RPMI7951 (cell line): Measurements from ENCODE around the gene LDLRAD3. TPM values are rescaled to one million over a fixed set of nuclear protein-coding genes. Genes with fewer than 3 reads are reported as not detected.

ENCODE experiments used
- DNase-seq: peaks from one replicate; pipeline ENCODE4 v3.0.0-alpha.2; 2012; ENCODE audit warnings: low read depth
- total RNA-seq: library from RNA; depleted of rRNA; stranded (reverse); fragments of >200 nt; shearing (Covaris generic); gene quantifications from 2 replicates; pipeline ENCODE4 v1.2.3, GENCODE V29; 2014

Gene LDLRAD3
- total RNA-seq, 1 experiment from 2014 or later: 3.8 TPM

- DNase-seq: no peak
Measured at GRCh38 chr11:36015799-36016198, 71.9 kb downstream of the LDLRAD3 start.

GRCh38 chr11:36016263-36016662 is 72.4 kb downstream of the LDLRAD3 start:
- DNase-seq: no peak

DNA sequence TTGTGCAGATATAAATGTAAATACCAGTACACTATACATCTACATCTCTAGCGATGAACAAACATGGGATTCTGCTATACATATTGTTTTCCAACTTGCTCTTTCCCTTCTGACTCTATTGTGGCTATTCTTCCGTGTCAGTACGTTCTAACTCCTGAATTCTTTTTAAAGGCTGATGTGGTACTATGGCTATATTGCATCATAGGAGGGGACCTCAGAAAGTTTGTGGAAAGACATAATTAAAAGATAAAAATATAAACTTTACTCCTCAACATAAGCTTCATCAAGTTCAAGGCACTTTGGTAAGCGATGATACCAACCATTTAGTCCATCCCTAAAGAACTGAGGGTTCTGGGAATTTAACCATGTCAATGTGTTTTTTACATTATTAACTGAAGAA is 72.8 kb downstream of the LDLRAD3 start:
- DNase-seq: no peak

DNA sequence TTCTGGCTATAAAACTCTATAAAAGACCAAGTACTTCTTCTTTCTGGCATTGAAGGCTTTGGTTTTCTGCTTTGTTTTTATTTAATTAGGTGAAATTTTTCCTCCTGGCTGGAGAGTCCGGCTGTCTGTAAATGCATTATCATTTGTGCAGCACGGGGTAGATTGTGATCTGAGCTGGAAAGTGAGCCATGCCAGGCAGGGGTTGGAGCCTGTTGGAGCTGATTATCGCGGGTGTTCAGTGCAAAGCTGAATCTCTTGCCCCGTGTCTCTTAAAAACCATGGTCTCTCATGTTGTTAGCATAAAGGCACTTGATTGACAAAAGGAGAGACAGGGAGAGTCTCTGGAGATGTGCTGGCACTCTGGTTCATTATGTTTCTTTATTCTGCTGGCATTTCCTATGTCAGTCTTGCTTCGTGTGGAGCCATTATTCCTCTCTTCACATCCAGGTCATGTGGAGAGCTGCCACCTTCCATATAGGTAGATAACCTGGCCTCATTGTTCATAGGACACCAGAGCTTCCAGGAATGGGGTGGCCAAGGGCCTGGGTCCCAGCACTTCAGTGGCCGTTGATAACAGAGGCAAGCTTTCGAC is 75.2 kb downstream of the LDLRAD3 start:
- no peak for DNase-seq

- DNase-seq: peak; percentile 32
Measured at GRCh38 chr11:36019722-36020121, 75.9 kb downstream of the LDLRAD3 start.

- DNase-seq: no peak
Measured at GRCh38 chr11:36022882-36023281, 79.0 kb downstream of the LDLRAD3 start.

- DNase-seq: no peak
Measured at GRCh38 chr11:36023922-36024321, 80.1 kb downstream of the LDLRAD3 start.

DNA sequence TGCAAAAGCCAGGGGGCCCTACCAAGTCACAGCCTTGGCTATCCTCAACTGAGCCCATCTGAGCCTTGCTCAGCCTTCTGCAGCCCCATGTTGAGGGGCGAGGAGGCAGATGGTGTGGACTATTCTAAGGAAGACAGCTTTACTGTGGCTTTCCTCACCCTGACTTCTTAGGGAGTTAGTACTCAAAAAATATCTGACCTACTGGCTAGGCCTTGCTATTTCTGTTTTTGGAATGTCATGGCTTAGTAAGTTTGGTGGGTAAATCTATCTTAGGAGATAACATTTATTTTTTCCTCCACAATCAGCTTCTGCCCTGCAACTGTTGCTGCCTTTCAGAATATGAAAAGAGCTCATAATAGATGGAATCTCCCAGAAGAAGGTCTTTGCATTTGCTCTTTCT is 80.9 kb downstream of the LDLRAD3 start:
- no peak for DNase-seq

- no peak for DNase-seq
Measured at GRCh38 chr11:36026315-36026968, 82.6 kb downstream of the LDLRAD3 start.

- DNase-seq: no peak
Measured at GRCh38 chr11:36027731-36028130, 83.9 kb downstream of the LDLRAD3 start.

DNA sequence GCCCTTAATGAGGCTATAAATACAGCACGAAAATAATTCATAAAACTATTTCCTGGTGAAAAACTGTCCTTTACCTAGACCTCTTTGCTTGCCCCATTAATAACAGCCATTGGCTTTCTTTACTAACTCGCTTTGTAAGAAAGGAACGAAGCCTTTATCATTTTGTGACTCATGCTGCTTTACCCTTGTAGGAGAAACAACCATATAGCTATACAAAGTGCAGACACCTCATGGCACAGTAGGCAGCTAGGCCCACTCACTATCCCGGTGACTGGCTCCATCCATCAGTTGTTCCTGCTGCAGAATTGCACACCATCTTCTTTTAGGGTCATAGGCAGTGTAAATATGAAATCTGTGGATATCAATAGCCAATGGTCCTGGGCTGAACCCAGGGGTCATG is 85.8 kb downstream of the LDLRAD3 start:
- no peak for DNase-seq

DNA sequence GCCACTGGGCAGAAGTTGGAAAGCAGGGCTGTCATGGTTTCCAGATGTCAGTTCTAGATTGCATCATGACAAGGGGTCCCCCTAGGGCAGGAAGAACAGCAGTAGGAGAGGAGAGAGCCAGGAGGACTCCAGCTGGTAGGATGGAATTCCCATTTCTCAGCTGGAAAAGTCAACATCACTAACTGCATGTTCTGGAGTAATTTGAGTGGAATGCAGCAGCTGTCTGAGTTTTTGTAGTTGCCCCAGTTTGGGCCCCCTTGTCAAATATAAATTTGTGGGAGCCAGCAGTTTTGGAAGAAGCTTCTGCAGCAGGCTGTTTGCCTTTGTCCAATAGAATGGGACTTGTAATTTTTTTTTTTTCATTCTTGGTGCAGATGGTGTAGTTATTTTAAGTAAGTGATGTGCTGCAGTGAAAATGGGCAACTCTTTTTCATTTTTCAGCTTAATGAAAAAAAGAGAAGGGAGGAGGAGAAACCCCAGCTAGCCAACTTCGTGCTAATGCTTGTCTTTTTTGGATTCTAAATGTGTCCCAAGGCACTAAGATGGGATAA is 86.9 kb downstream of the LDLRAD3 start:
- peak; percentile 80 for DNase-seq

GRCh38 chr11:36033082-36033751 is 89.4 kb downstream of the LDLRAD3 start:
- DNase-seq: no peak

GRCh38 chr11:36033936-36034335 is 90.1 kb downstream of the LDLRAD3 start:
- DNase-seq: no peak

DNA sequence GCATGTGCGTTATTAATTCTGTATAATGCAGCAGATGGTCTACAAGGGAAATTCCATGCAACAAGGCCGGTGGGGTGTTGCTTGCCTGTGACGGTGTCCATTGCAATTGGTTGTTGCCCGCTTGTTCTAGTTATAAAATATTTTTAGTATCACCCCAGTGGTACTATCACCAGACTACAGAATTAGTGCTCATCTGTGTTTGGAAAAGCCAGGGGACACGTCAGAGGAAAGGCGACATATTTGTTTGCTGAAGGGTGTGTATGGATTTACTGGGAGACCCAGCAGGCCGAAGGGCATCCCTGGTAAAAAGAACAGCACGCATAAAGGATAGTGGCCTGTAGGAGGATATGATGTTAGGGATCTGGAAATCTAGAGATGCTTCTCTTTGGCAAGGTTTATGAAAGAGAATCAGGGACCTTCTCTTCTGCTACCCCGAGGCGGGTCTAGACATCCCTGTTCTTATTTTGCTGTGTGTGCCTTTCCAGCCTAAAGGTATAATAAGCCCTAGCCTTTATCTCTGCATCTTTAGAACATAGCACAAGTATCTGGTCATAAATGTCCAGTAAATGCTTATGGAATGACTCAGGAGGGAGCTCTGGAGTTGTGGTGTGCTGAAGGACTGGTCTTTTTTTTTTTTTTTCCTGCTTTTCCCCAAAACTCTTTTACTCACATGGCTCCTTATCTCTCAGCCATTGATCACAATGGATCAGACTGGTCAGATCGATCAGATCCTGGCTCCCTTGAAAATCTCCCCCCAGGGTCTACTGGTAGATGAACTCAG is 90.9 kb downstream of the LDLRAD3 start:
- DNase-seq: peak; percentile 87

GRCh38 chr11:36035454-36035853 is 91.6 kb downstream of the LDLRAD3 start:
- DNase-seq: no peak

- no peak for DNase-seq
Measured at GRCh38 chr11:36035999-36036398, 92.1 kb downstream of the LDLRAD3 start.

DNA sequence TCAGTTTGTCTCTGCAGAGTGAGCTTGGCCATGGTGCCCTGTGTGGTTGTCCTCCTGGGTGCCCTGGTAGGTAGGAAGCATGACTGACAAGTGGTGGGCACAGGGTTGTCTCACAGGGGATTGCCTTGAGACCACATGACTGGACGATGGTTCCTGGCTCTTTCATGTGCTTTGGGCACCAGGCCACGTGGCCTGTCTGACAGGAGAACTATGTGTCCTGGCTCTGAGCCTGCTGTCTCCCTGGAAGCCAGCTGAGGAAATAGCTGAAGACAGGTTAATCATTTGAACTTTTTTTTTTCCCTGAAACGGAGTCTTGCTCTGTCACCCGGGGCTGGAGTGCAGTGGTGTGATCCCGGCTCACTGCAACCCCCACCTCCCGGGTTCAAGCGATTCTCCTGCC is 93.2 kb downstream of the LDLRAD3 start:
- peak; percentile 22 for DNase-seq

GRCh38 chr11:36038541-36038940 is 94.7 kb downstream of the LDLRAD3 start:
- DNase-seq: no peak

DNA sequence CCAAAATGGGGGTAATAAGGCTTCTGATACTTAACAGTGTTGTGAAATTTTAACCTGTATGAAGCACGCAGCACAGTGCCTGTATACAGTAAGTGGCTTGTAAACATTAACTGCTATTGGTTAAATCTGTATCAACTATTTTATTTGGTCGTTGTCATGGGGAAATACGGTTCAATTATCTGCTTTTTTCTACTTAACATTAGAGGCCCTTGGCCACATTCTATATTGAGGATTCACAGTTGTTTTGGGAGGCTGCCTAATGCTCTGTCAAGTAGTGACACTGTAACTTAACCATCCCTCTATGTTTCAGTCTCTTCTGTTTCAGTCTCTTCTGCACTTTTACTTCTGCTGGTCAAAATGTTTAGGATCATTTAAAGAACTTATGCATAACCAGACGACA is 95.6 kb downstream of the LDLRAD3 start:
- no peak for DNase-seq

DNA sequence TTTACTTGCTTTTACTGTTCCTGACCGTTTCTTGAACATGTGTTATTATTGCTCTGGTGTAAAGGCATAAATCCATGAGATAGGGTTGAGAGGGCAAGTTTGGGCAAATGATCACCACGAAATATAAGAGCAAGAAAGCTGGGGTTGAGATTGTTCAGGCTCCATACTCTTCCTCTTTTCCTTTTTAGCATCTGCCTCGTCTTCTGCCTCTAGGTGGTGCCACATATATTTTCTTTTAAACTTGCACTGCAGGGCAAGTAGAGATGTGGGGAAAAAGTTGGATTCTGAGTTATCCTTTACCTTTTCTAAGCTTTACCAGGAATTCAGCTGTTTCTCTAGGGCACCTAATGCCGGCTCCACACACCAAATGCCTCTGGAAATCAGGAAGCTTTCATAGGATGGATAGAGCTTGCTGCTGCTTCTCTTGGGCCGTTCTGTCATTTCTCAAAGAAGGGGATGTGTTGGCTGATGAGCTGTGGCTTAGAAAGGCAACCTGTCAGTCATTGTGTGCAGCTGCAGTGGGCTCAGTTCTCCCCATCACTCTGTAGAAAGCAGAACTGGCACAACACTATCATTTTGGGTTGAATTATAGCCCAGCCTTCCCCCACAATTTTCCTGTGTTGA is 98.2 kb downstream of the LDLRAD3 start:
- no peak for DNase-seq

GRCh38 chr11:36044636-36045035 is 100.8 kb downstream of the LDLRAD3 start:
- no peak for DNase-seq
